Activated T-helper 1 cell treated with Interleukin-2 at 50 U/mL for 16 hours (primary cell): ENCODE measurements around the gene KCP.

Experiments used
- DNase-seq: peaks from one replicate; pipeline ENCODE4 v3.0.0-alpha.2; 2020; ENCODE audit warnings: low read depth

The KCP gene

DNA sequence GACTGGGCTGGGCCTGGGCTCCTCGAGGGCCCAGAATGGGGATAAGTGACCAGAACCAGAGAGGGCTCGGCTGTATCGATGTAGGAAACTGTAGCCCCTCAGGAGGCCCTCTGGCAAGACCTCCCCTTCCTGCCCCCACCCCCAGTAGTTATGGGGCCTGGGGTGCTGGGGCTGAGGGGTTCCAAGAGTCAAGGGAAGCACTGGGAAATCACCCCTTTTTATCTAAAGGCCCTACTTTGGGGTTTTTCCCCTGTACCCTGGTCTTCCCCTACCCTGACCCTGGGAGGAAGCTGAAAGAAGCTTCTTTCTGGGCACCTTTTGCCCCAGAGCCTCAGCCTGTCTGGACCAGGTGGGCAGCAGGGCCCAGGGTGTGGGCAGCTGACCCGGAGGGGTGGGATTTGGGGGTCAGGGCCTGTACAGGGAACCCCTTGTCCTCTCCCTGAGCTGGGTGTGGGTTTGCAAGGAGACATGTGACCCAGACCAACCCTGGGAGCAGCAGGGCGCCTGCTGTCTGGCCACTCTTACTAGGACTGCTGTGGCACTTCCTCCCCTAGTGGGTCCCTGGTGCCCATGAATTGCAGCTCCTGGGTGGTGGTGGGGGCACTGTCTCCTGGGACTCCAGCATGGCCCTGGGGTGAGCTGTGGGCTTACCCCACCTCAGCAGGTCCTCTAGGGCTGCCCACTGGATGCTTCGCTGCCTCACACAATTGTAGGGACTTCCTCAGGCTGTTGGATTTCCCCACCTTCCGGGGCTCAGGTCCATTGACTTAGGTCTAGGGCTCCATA lies 28.8 kb upstream of the KCP start:
- no peak for DNase-seq

DNA sequence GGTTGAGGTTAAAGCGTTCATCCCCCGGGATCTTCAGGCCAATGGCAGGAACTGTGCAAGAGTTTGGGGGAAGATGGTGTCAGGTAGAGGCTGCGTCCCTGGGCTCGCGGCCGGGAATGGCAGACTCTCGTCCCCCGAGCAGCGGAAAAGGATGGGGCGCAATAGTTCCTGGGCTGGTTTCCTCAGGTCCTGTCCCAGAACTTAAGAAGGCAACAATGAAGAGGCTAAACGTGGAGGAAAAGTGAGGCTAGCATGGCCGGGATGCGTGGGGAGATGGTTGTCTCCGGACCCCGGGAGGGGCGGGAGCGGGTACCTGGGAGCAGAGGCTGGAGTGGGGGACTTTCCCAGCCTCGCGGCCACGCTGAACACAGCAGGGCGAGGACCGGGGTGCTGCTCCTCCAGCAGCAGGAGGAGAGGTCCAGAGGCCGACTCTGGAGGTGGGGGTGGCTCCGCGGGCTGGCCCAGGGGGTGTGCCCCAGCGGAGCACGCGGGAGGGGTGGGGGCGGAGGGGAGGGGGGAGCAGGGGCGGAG lies 28.1 kb upstream of the KCP start:
- no peak for DNase-seq

DNA sequence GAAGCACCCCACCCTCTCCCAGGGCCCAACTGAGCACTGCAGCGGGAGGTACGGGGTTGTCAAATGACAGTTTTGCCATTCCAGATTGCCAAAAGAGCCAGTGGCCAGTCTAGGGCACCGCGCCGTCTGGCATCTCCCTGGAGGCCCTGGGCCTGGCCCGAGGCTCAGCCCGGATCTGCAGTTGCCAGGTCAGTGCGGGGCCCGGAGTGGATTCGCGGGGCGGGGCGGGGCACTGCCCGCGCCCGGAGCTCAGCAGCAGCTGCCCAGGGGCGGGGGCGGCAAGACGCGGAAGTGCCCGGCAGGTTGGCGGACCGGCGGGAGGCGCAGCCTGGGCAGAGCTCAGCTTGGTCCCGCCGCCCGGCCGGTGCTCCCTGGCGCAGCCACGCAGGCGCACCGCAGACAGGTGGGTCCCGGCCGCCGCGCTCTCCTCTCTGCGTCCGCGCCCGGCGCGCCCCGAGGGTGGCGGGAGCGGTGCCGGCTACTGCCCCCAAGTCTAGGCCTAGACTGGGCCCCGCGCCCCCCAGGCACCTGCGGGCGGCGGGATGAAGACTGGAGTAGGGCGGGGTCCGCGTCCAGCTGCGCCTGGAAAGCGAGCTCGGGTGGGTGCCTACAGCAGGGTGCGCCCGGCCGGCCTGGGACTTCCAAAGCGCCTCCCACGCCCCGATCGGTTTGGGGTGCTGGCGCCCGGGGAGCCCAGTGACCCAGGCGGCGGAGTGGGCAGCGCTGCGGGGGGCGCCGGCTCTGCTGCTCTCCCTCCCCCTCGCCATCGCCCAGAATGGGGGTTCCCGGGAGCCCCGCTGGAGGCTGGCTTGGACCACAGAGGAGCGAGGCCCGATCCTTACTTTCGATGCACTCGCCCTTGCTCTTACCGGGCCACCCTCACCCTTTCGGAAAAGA lies 27.4 kb upstream of the KCP start, which contains the start of gene IRF5:
Gene IRF5, plus strand, starts transcription at position 281 of the 897 bp plus-strand sequence. CDS start 4,155 bp downstream, outside the sequence.
- no peak for DNase-seq

DNA sequence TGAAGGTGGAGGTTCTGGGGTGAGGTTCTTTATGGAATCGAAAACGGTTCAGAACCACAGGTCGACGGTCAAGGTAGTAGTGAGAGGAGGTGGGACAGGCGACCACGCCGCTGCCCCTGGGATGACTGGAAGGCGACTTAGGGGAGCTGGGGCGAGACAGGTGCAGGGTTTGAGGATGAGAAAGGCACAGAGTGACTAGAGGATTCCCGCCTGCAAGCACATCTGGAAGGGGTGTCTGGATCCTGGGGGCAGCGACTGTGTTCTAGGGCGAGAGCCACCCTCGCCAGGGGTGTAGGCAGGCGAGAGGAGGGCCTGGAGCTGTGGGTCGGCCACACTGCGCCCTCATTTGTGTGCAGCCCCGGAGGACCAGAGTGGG lies 26.8 kb upstream of the KCP start:
- DNase-seq = no peak

GRCh38 chr7:128936798-128937197 lies 26.3 kb upstream of the KCP start:
- no peak for DNase-seq

GRCh38 chr7:128935342-128935730 lies 24.8 kb upstream of the KCP start:
- DNase-seq = no peak

DNA sequence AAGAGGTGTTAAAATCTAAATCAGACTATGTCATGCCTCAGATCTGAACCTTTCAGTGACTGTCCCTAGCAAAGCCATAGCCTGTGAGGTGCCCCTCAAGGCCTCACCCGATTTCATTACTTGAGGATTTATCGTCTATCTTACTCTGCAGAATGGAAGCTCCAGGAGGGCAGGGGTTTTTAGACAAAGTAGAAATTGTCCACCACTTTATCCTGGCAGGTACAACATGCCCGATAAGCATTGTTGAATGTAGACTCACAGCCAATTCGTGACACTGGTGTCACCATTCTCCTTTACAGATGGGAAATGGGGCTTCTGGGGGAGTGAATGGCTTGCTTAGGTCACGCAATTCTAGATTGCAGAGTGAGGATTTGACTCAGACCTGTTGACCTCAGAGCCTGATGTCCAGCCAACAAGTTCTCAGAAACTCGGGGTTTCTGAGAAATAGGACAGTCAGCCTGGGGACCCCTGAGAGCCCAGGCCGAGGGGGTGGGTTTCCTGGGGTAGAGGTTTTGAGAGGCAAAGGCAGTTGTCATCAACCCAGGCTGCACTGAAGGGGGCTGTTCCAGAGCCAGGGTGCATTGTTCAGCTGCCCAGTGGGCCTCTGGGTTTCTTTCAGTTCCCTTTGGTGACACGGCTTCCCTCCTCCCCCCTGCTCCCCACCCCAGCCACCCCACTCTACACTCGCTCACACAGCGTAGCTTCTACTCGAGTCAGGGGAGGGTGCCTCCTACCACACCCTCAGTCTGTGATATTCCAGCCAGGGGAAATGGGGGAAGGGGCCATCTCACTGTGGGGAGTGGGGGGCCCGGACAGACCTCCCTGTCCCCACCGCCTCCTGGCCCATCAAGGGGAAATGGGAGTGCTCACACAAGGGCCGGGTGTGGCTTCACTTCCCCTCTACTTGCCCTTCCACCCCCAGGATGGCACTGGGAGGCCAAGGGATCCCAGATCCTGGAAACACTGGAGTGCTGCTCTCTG lies 24.1 kb upstream of the KCP start:
- no peak for DNase-seq

GRCh38 chr7:128933180-128933891 lies 22.8 kb upstream of the KCP start:
- DNase-seq = peak; percentile 25

GRCh38 chr7:128932862-128933179 lies 22.3 kb upstream of the KCP start:
- no peak for DNase-seq

DNA sequence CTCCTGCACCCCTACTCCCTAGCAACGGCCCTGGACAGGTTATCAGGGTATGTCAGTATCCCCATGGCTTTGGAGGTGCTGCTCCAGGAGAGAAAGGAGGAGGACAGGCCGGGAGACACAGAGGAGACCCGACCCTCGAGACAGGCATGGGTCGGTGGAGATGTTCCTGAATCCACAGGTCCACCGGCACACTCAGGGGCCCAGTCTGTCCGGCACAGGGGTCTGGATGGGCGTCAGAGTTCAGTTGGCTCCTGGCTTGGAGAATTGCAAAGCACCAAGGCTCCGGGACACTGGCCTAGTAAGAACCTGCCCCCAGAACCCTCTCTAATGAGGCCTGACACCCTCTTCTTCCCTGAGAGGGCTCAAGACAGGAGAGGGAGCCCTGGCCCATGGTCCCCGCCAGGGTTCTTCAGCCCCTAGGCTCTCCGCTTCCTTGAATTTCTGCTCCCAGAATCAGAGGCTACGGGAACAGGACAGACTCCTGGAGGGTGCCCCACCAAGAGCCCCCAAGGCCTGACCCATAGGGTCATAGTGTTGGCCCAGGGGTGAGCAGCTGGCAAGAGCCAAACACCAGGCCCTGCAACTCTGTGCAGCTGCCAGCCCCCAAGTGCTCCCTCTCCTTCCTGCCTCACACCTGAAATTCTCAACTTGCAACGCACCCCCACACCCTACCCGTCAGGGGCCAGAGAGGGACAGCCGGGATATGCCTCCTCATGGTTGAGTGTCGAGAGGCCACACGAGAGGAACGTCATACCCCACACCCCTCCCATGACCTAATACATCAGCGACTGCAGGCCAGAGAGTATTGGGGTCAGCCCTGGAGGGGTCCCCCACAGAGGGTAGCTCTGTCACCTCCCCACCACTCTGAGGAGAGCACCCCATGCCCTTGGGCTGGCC lies 21.7 kb upstream of the KCP start:
- DNase-seq = no peak

DNA sequence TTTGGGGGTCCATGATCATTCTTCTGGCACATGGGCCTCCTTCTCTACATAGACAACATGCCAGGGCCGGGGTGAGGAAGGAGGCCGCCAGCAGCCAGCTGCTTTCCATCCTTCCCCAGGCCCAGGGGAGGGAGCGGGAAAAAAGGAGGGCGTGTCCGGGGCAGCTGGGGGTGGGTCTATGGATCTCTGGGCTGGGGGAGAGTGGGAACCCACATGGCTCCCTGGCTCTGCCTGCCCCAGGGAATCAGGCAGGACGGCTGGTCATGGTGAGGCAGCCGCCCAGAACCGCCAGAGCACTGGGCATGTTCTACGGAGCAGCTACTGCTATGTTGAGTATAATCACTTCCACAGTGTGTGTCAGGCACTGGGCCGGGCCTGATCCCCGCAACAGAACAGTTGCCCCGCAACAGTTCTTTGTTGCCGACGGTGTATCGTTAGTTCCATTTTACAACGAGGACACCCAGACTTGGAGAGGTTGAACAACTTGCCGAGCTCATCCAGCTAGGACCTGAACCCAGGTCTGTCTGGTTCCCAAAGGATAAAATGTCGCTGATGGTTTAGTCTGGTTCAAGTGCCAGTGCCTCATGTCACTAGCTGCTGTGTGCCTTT lies 20.8 kb upstream of the KCP start:
- no peak for DNase-seq

DNA sequence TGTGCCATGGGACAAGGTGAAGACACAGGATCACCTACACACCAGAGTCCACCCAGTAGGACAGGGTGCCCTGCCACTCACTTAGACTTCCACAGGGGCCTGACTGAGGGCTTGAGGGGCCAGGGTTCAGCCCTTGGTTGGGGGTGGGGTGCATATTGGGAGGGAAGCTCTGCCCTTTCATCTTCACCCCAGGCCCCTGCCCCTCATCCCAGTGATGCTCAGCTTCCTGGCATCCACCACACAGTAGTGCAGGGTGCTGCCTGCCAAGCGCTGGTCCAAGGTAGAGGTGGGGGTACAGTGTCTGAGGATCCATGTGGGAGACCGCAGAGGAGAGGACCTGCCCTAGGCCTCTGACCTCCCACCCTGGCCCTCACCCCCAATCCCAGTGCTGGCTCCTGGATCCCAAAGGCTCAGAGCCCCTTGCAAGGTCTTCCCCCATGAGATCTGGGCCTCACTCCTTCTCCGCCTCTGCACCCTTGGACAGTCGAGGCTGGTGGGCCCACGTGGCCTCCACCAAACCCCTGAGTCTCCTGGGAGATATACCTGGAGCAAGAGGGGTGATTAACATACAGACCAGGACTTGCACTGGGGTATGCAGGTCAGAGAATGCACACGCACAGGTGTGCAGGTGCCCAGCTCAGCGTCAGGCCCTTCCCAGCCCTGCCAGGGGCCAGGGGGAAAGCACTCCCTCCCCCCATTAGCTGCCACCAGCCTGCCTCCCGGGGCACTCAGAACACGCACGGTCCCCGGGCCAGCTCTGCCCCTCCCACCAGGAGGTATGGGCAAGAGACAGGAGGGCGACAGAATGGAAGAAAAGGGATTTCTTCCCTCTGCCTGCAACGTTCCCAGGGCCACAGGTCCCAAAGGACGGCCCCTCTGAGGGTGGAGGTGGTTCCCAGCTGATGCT lies 18.6 kb upstream of the KCP start:
- no peak for DNase-seq

DNA sequence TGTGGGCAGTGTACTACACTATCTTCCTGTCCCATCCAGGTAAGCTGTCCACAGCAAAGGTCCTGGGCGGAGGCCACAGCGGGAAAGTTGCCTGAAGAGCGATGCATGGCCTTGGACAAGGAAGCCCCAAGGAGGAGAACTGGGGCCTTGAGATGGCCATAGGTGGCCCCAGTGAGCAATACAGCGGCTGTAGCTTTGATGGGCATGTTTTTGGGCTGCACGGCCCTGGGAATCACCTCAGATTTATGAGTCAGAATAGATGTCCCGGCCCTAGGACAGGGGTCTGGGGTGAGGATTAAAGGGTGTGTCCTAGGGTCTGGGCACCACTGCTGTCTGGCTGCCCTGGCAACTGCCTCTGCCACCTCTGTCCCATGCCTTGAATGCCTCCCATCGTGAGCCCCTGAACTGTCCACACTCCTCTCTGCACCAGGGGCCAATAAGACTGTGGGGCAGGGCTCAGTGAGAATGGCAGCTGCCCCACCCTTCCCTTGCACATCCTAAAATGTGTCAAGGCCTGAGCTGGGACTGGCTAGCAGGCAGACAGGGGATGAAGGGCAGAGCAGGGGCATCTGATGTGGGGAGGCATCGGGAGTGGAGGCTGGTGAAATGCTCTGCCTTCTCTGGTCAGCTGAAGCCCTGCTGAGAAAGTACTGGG lies 17.8 kb upstream of the KCP start:
- no peak for DNase-seq

DNA sequence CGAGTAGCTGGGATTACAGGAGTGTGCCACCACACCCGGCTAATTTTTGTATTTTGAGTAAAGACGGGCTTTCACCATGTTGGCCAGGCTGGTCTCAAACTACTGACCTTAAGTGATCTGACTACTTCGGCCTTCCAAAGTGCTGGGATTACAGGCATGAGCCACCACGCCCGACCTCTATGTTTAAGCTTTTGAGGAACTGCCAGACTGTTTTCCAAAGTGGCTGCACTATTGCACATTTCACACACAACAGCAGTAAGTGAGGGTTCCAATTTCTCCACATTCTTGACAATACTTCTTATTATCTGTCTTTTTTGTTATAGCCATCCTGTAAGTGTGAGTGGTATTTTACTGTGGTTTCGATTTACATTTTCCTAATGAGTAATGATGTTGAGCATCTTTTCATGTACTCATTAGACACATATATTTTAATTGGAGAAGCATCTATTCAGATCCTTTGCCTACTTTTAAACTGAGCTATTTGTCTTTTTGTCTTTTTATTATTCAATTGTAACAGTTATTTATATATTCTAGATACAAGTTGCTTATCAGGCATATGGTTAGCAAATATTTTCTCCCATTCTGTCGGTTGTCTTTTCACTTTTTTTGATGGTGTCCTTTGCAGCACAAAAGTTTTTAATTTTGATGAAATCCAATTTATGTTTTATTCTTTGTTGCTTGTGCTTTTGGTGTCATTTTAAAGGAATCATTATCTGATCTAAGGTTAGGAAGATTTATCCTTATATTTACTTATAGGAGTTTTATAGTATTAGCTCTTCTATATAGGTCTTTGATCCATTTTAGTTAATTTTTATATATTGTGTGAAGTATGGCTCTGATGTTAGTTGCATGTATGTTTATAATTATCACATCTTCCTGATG lies 14.4 kb upstream of the KCP start:
- DNase-seq = no peak

GRCh38 chr7:128923411-128923800 lies 12.9 kb upstream of the KCP start:
- no peak for DNase-seq

- no peak for DNase-seq
Observed at GRCh38 chr7:128922496-128923410, 12.2 kb upstream of the KCP start.
